SIG-M5 treated with dmso at 0.1 percent for 504 hours (cell line): ENCODE data around the gene MBD5.

Experiments
- DNase-seq: peaks from one replicate; lab custom pipeline; 2025; ENCODE audit not compliant: unreplicated experiment; lab: John Stamatoyannopoulos, UW

MBD5 gene

GRCh38 chr2:148108385-148108784 is 87.5 kb downstream of the MBD5 start:
- no peak for DNase-seq

GRCh38 chr2:148110184-148110583 is 89.3 kb downstream of the MBD5 start:
- DNase-seq, result no peak

DNA sequence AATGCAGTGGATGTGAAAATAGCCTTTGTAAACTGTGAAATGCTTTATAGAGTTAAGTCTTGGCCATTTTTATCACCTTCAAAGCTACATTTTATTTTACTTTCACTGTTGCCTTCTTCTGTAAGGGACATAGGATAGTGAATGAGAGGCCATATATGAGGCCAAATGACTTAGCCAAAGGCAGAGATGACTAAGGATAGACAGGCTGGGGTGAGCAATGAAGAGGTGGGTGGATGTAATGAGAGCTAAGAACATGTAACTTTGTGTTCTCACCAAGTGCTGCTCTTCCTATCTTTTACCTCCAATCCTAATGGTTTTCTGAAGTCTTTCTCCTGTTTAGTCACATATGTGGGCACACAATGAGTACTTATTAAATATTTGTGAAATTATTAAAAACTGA is 101.9 kb downstream of the MBD5 start:
- DNase-seq, result no peak

- DNase-seq, result no peak
These were observed 103.4 kb downstream of the MBD5 start for GRCh38 chr2:148124271-148124670.

DNA sequence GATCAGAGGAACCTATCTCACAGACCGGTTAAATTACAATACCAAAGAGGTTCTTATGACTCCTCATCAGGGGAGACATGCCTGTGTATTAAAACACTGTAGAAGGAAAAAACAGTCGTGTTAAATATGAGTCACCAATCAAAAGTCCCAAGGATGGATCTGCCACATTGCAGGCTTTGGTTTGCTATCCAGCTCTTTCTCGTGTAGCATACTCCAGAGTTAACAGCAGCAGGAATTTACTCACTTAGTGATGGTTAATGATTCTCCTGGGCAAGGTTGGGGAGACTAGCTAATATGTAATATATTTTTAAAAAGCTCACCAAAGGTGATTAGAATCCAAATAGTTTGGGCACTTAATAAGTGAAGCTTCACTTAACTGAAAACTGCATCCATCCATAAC is 109.7 kb downstream of the MBD5 start:
- DNase-seq, result no peak

DNA sequence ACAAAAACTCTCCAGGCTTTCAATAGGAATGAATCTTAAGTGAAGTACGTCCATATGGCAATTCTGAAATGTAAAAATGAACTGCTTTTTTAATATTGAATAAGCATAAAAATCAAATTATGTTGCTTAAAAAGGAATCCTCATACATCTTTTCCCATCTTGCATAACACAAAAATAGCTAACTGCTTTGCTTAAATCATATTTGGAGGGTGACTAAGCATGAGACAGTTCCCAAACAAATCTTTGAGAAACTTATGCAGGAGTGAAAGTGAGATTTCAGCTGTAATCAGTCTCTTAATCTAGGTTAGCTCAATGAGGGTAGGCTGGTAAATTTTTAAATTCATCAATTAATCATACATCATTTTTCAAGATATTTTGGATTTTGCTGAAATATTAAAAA is 111.5 kb downstream of the MBD5 start:
- DNase-seq, result no peak

- DNase-seq, result no peak
These were observed 114.8 kb downstream of the MBD5 start for GRCh38 chr2:148135705-148136104.

DNA sequence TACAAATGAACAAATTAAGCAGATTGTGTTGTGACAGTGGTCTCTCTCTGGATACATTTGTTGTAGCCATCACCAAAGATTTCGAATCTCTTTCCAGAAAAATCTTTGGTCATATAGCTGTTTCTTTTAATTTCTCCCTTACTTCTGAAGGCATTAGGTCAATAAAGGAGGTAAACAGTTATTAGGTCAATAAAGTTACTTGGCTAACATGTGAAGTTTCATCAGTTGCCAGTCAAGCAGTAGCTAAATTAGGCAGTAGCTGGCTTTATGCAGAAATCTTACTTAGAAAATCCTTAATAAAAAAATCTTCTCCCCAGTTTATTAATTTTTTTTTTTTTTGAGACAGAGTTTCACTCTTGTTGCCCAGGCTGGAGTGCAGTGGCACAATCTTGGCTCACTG is 115.5 kb downstream of the MBD5 start:
- no peak for DNase-seq

- no peak for DNase-seq
These were observed 141.1 kb downstream of the MBD5 start for GRCh38 chr2:148161909-148162435.

- no peak for DNase-seq
These were observed 142.0 kb downstream of the MBD5 start for GRCh38 chr2:148162871-148163270.

DNA sequence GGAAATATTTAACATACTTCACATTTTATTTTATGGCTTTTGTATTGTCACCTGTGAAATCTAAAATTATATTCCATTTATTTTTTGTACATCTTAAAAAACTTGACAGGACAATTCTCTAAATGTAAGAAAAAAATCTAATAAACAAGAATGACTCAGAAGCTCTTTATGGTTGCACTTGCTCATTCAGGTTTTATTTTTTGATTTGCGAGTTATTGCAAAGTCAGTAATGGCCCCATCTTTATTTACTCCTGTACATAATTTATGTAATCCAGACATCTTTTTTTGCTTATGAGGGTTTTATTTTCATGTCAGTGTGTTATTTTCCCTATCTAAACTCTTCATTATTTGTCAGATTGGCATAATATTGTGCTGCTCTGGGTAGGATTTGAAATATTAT is 145.1 kb downstream of the MBD5 start:
- DNase-seq, result no peak

GRCh38 chr2:148167241-148167766 is 146.4 kb downstream of the MBD5 start:
- no peak for DNase-seq

- no peak for DNase-seq
These were observed 147.0 kb downstream of the MBD5 start for GRCh38 chr2:148167855-148168254.

DNA sequence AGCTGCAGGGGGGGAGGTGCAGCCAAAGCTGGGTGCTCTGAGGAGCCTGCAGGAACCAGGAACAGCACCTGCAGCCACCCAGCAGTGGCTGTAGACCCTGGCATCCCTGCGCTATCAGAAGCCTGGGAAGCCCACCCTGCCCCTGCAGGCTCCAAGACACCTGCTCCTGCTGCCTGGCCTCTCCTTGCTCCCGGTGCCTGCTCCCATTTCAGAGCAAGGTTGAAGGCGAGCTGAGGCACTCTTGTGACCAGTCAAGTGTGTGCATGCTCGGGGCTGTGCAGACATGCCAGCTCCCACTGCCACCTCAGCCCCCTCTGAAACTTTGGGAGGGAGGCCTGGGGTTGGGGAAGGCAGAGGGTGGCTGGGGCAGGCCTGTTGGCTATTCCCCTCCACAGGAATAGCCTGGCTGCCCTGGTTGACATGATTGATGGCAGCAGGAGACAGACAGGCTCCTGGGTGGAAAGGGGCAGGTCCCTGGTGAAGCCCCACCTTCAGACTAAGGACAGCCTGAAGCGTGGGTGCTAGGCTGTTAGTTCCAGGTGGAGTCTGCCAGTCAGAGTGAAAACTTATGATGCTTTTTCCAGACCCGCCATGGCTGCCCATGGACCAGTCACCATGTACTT is 151.4 kb downstream of the MBD5 start:
- no peak for DNase-seq

DNA sequence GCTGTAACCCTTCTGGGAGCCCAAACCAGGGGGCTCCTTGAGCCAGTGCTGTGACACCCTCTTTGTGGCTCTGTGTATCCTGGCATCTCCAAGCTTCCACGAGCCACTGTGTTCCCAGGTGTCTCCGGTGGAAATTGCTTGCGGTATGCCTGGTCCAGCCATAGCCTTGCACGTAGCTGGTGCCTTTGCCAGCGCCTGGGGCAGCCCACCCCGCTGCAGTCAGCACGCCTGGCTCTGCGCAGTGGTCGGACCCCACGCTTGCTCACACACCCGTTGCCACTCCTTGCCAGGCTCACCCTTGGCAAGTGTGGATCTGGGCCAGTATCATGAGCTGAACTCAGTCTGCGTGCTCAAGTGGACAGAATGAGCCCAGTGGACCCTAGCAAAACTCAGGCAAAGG is 152.3 kb downstream of the MBD5 start:
- no peak for DNase-seq

DNA sequence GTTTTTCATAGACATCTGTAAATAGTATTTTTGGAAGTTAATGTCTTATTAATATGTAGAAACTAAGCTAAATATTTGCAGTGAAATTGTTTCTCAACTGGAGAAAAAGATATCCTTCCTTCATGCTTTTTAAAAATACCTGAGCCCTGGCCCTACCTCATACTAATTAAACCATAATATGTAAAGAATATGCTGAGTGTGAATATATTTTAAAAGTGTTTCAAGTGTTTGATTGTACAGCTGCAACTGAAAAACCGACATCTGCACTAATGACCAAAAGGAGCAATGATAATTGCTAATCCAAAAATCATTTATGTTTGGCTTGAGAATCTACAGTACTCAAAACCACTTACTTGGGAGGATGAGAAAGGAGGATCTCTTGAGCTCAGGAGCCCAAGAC is 156.7 kb downstream of the MBD5 start:
- no peak for DNase-seq

DNA sequence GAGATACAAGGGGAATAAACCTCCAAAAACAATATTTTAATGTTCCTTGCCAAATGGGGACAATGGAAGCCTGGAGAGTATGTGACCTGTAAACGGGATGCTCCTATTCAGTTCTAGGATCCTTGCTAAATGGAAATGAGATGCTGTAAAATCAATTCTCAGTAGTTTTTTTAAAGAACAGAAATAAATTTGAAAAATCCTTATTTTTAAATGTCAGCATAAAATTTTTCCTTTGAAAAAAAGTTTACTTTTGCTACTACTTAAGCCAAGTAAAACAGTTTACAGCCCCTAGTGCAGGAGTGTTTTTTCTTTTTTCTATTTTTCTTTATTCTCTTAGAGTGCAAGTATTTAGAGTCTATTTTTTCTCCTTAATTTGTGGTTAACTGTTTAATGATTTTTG is 158.8 kb downstream of the MBD5 start:
- no peak for DNase-seq

GRCh38 chr2:148184976-148185375 is 164.1 kb downstream of the MBD5 start:
- DNase-seq, result no peak

DNA sequence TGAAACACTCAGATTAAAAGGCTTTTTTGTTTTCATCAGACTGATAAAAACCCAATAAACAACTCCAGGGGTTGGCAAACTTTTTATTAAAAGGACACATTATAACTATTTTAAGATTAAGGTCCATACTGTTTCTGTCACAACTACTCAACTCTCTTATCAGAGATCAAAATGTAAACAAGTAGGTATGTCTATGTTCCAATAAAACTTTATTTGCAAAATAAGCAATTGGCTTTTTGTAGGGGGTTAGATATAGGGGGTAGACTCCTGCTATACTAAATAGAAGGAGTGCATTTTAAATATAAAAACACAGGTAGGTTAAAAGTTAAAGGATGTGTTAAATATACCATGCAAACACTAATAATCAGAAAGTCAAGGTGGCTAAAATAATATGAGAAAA is 174.0 kb downstream of the MBD5 start:
- no peak for DNase-seq

DNA sequence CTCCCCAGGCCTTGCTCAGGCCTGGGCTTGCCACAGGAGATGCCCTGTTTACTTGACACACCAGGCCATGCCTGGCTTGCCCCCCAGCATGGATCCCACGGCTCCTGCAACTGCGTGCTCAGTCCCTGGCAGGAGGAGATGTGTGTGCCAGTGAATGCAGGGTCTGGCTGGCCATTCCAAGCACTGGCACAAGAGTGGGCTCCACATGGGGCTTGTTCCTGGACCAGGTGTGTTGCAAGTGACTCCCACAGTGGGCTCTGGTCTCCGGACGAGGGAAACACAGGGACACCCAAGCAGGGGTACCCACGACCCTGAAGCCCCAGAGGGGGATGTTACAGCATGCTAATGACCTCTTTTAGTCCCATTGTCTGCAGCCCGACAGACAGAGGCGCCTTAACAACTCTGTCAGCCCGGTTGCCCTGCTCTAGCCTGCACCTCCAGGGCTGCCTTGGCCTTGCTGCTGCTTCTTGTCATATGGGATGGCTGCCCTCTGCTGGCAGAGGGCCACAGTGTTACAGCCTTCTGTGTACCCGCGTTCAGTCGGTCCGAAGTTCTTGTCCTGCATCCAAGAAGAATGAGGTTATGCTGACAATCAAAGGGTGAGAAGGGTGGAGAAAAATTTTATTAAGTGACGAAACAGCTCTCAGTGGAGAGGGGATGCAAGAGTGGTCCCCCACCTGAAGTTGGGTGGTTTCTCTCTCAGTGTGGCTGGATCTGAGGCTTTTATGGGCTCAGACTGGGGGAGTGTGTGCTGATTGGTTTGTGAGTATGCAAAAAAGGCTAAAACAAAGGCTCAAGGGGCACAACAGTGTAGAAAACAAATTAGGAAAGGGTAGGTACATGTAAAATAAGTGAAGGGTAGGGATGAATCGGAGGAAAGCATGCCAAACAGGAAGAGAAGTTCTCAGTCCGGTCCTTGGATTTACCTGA is 180.4 kb downstream of the MBD5 start:
- peak; percentile 38 for DNase-seq

GRCh38 chr2:148202237-148202636 is 181.3 kb downstream of the MBD5 start:
- DNase-seq, result no peak

GRCh38 chr2:148207111-148207510 is 186.2 kb downstream of the MBD5 start:
- DNase-seq, result no peak
